Esophagus (tissue), 2 donors: ENCODE data around the gene MRPL9. TPM values are rescaled to one million over a fixed set of nuclear protein-coding genes. Genes with fewer than 3 reads are reported as not detected.
A peak's percentile ranks its signal among the peaks of the same experiment; 100 is the strongest.
"Not testable (repeated sequence)": the region's sequence is repeated elsewhere in the genome, so short reads cannot be mapped to it uniquely, and the experiment has no call there.

ENCODE experiments used
- H3K27ac ChIP-seq, 2 donors: one replicate each; pipeline ENCODE4 v1.5.1; 2013; ENCODE audit warnings: low read depth in 2 of 2, mild to moderate bottlenecking in 2 of 2, inconsistent platforms in 1 of 2, low read length in 1 of 2, moderate library complexity in 1 of 2
- H3K27me3 ChIP-seq, 2 donors: one replicate each; pipeline ENCODE4 v1.6.1; 2013; ENCODE audit warnings: low read length in 2 of 2, control low read depth in 1 of 2, mild to moderate bottlenecking in 1 of 2; ENCODE audit not compliant: insufficient read depth in 2 of 2, control insufficient read depth in 1 of 2
- H3K36me3 ChIP-seq, 2 donors: one replicate each; pipeline ENCODE4 v1.6.1; 2013; ENCODE audit warnings: low read length in 1 of 2; ENCODE audit not compliant: control insufficient read depth in 2 of 2, insufficient read depth in 2 of 2
- H3K4me1 ChIP-seq, 2 donors: one replicate each; pipeline ENCODE4 v1.6.1; 2013; ENCODE audit warnings: low read length in 1 of 2; ENCODE audit not compliant: control insufficient read depth in 2 of 2, insufficient read depth in 2 of 2
- H3K4me3 ChIP-seq, 2 donors: one replicate each; pipeline ENCODE4 v1.5.1; 2013; ENCODE audit warnings: low read length in 2 of 2, mild to moderate bottlenecking in 2 of 2, low read depth in 1 of 2, moderate library complexity in 1 of 2
- H3K9me3 ChIP-seq, 2 donors: one replicate each; pipeline ENCODE4 v1.6.1; 2013; ENCODE audit warnings: mild to moderate bottlenecking in 2 of 2, low read depth in 1 of 2, low read length in 1 of 2, moderate library complexity in 1 of 2; ENCODE audit not compliant: control insufficient read depth in 2 of 2, insufficient read depth in 1 of 2
- WGBS, 2 donors: extraction: QIAGEN DNeasy Blood & Tissue Kit; methylation state at CpG; one replicate each; pipeline ENCODE4 v1.1.7; 2013; 5-methylcytosine and 5-hydroxymethylcytosine counted together
- polyA plus RNA-seq, 2 donors: library from polyadenylated mRNA; stranded (reverse); fragments of 200-250 nt; gene quantifications; one replicate each; pipeline ENCODE4 v1.2.3, GENCODE V29; 2013
- donor health status: healthy with polysubstance abuse.
- donor health status: Bipolar disorder and iron deficiency.

MRPL9 gene
- polyA plus RNA-seq, 2 donors, result 49.9 to 53.9 TPM

DNA sequence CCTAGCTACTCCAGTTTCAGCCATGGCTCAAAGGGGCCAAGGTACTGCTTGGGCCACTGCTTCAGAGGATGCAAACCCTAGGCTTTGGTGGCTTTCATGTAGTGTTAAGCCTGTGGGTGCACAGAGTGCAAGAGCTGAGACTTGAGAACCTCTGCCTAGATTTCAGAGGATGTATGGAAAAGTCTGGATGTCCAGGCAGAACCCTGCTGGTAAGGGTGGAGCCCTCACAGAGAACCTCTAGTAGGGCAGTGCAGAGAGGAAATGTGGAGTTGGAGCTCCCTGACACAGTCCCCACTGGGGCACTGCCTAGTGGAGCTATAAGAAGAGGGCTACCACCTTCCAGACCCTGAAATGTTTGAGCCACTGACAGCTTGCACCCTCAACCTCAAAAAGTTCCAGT, 25.8 kb downstream of the MRPL9 start:
- Histone ChIP-seq H3K4me3 (no peak overlapping the region), H3K9me3 (peaks cover 2 to 3% of the 10 kb centered on the region in 2 donors), H3K4me1 (no peaks in the 10 kb centered on the region), H3K27ac (no peak overlapping the region), H3K27me3 (no peaks in the 10 kb centered on the region), H3K36me3 (no peaks in the 10 kb centered on the region)

DNA sequence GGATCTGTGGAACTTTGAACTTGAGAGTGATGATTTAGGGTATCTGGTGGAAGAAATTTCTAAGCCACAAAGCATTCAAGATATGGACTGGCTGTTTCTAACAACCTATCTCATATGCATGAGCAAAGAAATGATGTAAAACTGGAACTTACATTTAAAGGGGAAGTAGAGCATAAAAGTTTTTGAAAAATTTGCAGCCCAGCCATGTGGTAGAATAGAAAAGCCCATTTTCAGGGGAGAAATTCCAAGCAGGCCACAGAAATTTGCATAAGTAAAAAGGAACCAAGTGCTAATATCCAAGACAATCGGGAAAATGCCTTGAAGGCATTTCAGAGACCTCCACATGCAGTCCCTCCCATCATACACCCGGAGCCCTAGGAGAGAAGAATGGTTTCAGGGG, 26.3 kb downstream of the MRPL9 start:
- H3K27me3 ChIP-seq, result no peaks in the 10 kb centered on the region
- peaks cover 2 to 3% of the 10 kb centered on the region in 2 donors for H3K9me3 ChIP-seq
- no peak overlapping the region for H3K4me3 ChIP-seq
- H3K27ac ChIP-seq, result no peak overlapping the region
- H3K4me1 ChIP-seq, result no peaks in the 10 kb centered on the region
- WGBS, 2 donors, result 81 to 90% methylated on average over 2 of the region's 2 CpGs
- no peaks in the 10 kb centered on the region for H3K36me3 ChIP-seq

DNA sequence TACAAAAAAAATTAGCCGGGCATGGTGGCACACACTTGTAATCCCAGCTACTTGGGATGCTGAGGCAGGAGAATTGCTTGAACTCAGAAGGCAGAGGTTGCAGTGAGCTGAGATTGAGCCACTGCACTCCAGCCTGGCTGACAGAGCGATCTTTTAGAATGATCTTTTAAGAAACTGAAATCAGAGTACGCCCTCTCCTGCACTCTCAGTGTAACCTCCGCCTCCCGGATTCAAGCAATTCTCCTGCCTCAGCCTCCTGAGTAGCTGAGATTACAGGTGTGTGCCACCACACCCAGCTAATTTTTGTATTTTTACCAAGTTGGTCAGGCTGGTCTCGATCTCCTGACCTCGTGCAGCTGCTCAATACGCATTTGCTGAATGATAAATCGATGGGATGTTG, 29.3 kb downstream of the MRPL9 start:
- 93 to 94% methylated on average over 9 of the region's 9 CpGs for WGBS, 2 donors

DNA sequence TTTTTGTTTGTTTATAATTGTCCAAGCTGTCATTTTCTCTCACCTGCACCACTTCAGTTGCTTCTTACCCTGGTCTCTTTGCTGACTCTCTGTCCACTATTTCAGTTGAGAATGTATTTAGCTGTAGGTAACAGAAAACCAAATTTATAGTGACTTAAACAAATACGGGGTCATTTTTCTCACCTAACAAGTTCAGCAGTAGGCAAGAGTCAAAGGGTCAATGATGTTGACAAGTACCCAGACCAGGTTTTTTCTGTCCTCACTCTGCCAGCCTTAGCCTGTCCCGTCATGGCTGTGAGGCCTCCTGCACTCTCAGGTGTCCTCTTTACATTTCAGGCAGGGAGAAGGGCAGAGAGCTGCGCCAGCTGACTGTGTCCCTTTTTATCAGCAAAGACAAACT, 30.2 kb downstream of the MRPL9 start:
- H3K9me3 ChIP-seq, result peaks cover 2 to 3% of the 10 kb centered on the region in 2 donors
- no peaks in the 10 kb centered on the region for H3K4me1 ChIP-seq
- no peaks in the 10 kb centered on the region for H3K36me3 ChIP-seq
- 70 to 73% methylated on average over 3 of the region's 3 CpGs for WGBS, 2 donors
- H3K27me3 ChIP-seq, result no peaks in the 10 kb centered on the region
- H3K4me3 ChIP-seq, result no peak overlapping the region
- no peak overlapping the region for H3K27ac ChIP-seq

More for the DNA sequence above, 29.3 kb downstream of the MRPL9 start:
- H3K9me3 ChIP-seq, H3K4me3 ChIP-seq, H3K36me3 ChIP-seq, H3K4me1 ChIP-seq, H3K27me3 ChIP-seq, H3K27ac ChIP-seq: not testable (repeated sequence)

DNA sequence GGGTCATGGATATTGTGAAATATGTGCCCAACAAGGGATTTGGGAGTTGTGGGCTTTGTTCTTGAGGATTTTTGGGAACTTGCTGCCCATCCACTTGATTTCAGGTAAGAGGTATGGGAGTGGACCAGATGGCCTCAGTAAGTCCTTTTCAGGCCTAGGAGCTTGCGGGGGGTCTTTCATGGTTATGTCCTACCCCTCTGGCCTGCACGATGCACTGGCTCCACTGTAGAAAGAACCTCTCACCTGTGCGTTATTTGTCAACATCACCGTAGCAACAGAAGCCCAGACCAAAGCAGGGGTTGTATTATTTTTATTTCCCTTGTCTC, 33.4 kb downstream of the MRPL9 start:
- Histone ChIP-seq H3K36me3 (no peaks in the 10 kb centered on the region), H3K27ac (no peak overlapping the region), H3K4me3 (no peak overlapping the region), H3K27me3 (no peaks in the 10 kb centered on the region), H3K9me3 (no peaks in the 10 kb centered on the region), H3K4me1 (no peaks in the 10 kb centered on the region)
- 79 to 82% methylated on average over 4 of the region's 4 CpGs for WGBS, 2 donors

DNA sequence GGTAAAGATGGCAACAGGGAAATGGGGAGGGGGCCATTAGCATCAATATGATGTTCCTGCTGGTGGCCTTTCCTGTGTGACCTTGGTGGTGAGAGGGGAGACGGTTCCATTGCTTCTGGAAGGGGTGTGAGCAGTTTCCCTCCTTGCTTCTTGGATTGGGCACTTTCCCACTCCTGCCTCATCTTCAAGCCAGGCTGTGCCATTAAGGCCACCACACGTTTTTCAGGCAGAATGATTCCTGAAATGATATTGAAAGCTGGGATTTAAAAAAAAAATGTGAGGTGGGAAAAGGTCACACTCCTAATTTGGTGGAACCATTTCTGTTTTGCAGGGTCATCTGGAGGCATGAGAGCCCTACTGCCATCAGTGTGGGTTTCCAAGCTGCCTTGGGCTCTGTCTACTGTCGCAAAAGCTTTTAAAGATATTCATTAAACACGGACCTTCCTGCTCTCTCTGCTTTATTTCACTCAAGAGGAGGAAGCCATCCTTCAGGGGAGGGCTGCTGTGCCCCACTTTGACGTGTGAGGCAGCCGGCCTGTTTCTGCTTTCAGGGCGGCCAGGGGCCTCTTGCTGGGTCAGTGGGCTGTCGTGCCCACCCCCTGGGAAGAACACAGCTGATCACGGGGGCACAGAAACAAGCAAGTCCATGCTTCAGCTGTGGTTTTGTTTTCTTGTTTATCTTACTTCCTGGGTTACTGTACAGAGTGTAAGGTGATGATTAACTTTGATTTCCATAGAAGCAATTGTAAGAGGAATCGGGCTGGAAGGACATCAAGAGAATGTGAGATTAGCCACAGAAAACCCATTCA, 33.9 kb downstream of the MRPL9 start:
- no peak overlapping the region for H3K4me3 ChIP-seq
- H3K27me3 ChIP-seq, result no peaks in the 10 kb centered on the region
- H3K27ac ChIP-seq, result no peak overlapping the region
- WGBS, 2 donors, result 54 to 71% methylated on average over 10 of the region's 10 CpGs
- no peaks in the 10 kb centered on the region for H3K9me3 ChIP-seq
- H3K36me3 ChIP-seq, result no peaks in the 10 kb centered on the region
- H3K4me1 ChIP-seq, result no peaks in the 10 kb centered on the region

DNA sequence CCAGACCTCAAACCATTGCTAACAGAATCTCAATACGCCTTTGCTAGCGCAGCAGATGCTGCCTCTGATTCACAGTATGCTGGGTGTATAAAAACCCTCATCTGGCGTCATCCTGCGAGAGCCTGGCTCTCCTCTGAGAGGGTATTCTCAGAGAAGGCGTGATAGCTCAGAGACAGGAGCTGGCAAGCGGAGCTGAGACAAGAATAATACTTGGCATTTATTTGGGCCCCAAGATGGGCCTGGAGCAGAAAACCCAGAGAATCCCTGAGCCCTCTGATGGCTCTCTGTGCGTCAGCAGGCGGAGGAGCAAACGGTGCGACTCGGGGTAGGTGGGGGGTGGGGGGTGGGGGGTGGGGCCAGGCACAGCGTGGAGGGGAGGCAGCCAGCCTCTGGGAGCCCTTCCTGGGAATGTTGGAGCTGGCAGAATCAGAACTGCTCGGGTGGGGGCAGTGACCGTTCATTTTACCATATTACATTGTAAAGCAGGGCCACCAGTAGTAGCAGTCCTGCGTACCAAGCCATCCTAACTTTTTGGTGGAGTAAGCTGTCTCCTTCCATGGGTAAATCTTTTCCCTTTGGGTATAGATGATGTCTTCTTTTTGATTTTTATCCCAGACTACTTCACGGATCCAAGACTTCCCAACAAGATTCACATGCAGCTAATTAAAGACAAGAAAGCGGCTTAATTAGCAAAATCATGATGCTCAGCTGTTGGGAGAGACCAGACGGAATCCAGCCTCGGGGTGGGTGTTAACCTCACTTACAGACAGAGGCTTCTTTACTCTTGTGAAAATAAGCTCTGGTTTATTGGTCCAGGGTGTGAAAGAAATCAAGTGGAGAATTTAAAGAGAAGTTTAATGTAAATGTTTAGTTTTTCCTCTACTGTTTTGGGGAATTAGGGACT, 34.9 kb downstream of the MRPL9 start:
- Histone ChIP-seq H3K36me3 (no peaks in the 10 kb centered on the region), H3K27me3 (no peaks in the 10 kb centered on the region), H3K9me3 (no peaks in the 10 kb centered on the region), H3K27ac (peak overlapping the region in 1 of 2 donors; percentile 43), H3K4me3 (no peak overlapping the region), H3K4me1 (no peaks in the 10 kb centered on the region)
- 45 to 46% methylated on average over 19 of the region's 19 CpGs for WGBS, 2 donors

DNA sequence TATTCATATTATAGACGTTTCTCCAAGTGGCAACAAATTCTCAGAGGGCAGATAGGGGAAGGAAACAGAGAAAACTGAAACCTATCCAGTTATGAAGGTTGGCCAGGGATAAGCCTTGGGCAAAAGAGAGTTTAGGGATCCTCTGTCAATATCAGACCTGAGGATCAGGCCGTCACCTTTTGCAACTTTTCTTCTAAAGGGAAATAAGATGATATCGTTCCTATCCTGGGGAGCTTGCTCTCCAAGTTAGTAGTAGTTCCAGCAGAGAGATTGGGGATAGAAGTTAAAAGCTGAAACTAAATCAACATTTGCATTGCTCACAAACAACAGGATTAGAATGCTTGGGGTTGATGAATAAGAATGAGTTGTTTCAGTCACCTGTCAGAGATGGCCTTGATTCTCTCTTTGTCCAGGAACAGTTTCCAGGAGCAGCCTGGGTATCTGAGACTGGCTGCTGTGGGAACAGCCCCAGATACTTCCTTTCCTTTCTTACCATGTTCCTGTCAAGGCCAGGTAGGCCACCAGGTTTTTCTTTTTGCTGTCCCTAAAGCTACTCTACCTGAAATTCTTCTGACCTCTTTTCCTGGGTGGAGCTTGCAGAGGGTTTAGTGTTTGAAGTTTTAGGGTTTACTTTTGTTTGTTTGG, 39.4 kb downstream of the MRPL9 start:
- WGBS, 2 donors, result 44 to 53% methylated on average over 3 of the region's 3 CpGs
- Histone ChIP-seq H3K4me1 (no peaks in the 10 kb centered on the region), H3K27me3 (no peaks in the 10 kb centered on the region), H3K9me3 (no peaks in the 10 kb centered on the region), H3K27ac (no peak overlapping the region), H3K36me3 (no peaks in the 10 kb centered on the region), H3K4me3 (no peak overlapping the region)

DNA sequence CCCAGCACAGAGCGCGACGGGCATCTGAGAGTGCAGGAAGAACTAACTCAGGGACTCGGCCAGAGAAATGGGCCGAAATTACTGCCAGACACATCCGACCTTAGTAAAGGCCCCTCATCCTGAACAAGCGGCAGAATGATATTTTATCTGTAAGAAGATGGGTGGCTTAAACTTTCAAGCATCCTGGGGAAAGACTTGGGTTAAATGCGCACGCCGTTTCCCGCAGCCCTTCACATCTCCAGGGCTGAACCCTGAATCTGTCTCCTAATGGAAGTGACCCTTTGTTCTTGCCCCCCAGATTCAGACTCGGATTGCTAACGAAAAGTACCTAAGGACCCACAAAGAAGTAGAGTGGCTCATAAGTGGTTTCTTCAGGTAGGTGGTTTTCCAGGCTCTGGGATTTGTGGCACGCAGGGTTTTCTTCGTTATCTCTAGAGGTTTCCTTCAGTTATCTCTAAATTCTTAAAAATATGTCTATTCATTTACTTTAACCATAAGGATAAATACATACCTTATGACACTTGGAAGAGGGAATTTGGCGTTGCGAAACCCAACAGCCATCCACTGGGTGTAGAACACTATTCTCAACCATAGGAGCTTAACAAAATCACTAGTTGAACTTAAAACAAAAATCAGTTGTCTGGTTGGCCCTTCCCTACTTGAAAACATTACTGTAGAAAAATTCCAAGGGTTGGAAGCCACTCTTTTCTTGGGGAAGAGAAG, 41.3 kb downstream of the MRPL9 start:
- Histone ChIP-seq H3K27me3 (peaks cover 0 to 1% of the 10 kb centered on the region in 2 donors), H3K27ac (peak overlapping the region in 1 of 2 donors; percentile 56), H3K4me1 (peaks cover 0 to under 1% of the 10 kb centered on the region in 2 donors), H3K4me3 (peak overlapping the region; percentile 28 to 38), H3K9me3 (no peaks in the 10 kb centered on the region), H3K36me3 (no peaks in the 10 kb centered on the region)
- WGBS, 2 donors, result 30 to 34% methylated on average over 17 of the region's 17 CpGs
